Ovary (tissue), 3 donors: ENCODE data around the gene LCN10.

Experiments used
- CTCF ChIP-seq, 3 donors: fragments of 450-650 bp in 2 of 3; fragments of 200-600 bp in 1 of 3; IDR thresholded peaks; one replicate each; pipeline versions ENCODE4 v1.5.1 to v1.8.0; 2016 to 2022; ENCODE audit warnings: antibody characterized with exemption in 3 of 3, mild to moderate bottlenecking in 1 of 3
- EP300 ChIP-seq: sonication (generic); formaldehyde crosslinking; IDR thresholded peaks from one replicate; pipeline ENCODE4 v1.6.1; 2017; ENCODE audit warnings: antibody characterized with exemption
- POLR2A ChIP-seq: fragments of 450-650 bp; IDR thresholded peaks from one replicate; pipeline ENCODE4 v1.6.1; 2017; ENCODE audit warnings: antibody characterized with exemption, mild to moderate bottlenecking, moderate library complexity
- donor health status: DM: no; HTN: no; CAD: no.

- no peak for TF ChIP-seq EP300
- TF ChIP-seq CTCF (IDR thresholded peaks at IDR 0.05): no peak
- TF ChIP-seq POLR2A: no peak
Measured at GRCh38 chr9:136735812-136736480, 6.8 kb downstream of the LCN10 start.
